HG03442 (cell line): ENCODE measurements around the gene KRT25.
"Not testable (repeated sequence)": the region's sequence is repeated elsewhere in the genome, so short reads cannot be mapped to it uniquely, and the experiment has no call there.

Experiments used
- ATAC-seq: cut with Tn5 transposase; IDR thresholded peaks from one replicate; pipeline ENCODE4 v1.9.1; 2021; ENCODE audit warnings: mild to moderate bottlenecking, moderate library complexity; ENCODE audit not compliant: unreplicated experiment

KRT25 gene

DNA sequence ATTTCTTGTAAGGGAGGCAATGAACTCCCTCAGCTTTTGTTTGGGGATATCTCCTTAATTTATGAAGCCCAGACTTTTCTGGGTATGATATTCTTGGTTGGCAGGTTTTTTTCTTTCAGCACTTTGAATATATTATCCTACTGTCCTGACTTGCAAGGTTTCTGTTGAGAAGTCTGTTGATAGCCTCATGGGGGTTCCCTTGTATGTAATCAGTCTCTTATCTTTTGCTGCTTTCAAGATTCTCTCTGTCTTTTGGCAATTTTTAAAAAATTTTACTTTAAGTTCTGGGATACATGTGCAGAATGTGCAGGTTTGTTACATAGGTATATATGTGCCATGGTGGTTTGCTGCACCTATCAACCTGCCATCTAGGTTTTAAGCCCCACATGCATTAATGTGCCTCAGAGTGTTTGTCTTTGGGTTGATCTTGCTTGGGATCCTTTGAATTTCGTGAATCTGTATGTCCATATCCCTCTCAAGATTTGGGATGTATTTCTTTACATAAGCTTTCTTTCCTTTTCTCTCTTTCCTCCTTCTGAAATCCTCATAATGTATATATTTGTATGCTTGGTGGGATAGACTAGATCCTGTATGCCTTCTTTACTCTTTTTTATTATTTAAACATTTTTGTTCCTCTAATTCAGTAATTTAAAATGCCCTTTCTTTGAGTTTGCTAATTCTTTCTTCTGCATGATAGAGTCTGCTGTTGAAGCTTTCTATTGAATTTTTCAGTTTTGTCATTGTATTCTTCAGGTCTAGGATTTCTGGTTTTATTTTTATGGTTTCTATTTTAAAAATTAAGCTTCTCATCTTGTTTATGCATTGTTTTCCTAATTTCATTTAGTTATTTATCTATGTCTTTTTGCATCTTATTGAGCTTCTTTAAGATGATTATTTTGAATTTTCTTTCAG, 5.2 kb upstream of the KRT25 start:
- ATAC-seq = no peak

DNA sequence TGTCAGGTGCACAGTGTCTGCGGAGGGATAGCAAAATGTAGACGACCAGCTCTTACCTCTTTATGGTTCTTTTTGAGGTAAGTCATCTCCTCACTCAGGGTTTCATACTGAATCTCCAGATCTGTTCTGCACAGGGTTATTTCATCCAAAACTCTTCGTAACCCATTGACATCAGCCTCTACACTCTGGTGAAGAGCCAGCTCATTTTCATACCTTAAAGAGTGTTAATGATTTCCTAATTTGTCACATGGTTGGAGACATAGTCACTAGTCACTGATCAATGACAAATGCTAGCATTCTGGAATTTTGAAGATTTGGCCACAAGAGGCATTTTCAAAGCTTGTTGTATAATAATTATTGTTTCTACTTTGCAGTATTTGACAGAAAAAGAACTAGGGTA, 1.3 kb downstream of the KRT25 start:
- no peak for ATAC-seq

DNA sequence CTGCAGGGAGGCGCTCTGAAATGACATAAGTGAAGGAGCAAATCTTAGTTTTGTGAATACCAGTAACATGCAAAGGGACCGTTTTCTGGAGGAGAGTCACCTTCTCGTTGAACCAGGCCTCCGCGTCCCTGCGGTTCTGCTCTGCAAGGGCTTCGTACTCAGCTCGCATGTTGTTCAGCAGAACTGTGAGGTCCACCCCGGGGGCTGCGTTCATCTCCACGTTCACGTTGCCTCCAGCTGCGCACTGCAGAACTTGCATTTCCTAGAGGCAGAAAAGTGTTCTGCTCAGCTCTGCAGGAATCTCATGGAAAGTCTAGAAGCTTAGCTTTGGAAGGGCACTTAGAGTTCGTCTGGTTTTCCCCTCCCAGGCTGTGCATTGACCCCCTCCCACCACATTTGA, 4.1 kb downstream of the KRT25 start:
- ATAC-seq = no peak

DNA sequence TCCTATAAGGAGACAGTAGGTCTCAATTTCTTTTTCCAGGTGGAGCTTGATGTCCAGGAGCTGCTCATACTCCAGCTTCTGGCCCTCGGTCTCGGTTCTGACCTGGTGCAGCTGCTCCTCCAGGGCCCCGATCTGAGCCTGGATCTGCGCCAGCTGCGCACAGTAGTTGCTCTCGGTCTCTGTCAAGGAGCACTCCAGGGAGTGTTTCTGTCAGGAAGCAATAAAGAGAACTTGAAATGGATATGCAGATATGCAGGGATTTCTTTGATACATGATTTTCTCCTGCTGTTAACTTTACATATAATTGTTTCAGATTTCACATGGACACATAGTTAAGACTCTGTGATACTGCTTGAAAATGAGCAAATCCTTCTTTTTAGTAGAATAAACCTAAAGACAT, 4.7 kb downstream of the KRT25 start:
- ATAC-seq = no peak

DNA sequence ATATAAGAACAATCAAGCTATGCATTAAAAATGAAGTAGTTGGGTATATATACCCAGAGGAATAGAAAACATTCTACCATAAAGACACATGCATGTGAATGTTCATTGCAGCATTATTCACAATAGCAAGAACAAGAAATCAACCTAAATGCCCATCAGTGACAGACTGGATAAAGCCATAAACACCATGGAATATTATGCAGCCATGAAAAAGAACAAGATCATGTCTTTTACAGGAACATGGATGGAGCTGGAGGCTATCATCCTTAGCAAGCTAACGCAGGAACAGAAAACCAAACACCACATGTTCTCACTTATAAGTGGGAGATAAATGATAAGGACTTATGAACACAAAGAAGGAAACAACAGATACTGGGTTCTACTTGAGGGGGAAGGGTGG, 6.5 kb downstream of the KRT25 start:
- ATAC-seq = not testable (repeated sequence)

DNA sequence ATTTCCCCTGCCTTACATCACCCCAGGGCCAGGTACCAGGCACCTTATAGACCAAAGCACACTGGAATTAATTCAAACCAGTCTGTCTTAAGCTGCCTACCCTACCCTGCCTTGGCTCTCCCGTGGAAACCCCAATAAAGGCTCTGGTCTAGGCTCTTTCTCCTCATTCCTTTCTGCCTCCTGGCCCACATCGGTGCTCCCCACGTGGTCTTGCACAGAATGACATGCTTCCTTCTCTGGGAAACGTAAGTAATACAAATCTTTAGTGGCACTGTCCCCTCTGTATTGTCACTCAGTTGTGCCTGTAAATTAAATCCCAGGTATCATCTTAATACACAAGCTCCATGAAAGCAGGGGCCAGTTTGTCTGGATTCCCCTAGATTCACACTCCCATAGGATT, 16.6 kb downstream of the KRT25 start:
- ATAC-seq = no peak

DNA sequence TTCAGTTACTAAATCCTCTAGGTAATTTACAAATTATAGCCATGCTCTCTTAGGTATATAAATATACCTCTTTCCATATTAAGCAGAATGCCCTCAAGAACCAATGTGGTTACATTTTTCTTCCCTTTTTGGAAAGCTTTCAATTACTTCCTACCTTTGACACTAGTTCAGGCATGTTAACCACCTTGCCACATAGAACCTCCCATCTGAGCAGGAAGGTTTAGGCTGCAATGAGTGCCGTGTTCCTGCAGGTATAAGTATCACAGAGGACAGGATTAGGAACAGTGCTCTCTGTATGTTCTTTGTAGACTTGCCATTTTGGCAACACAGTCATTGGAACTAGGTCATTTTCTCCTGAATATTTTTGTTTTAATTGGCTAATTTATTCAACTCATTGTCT, 20.1 kb downstream of the KRT25 start:
- ATAC-seq = no peak

DNA sequence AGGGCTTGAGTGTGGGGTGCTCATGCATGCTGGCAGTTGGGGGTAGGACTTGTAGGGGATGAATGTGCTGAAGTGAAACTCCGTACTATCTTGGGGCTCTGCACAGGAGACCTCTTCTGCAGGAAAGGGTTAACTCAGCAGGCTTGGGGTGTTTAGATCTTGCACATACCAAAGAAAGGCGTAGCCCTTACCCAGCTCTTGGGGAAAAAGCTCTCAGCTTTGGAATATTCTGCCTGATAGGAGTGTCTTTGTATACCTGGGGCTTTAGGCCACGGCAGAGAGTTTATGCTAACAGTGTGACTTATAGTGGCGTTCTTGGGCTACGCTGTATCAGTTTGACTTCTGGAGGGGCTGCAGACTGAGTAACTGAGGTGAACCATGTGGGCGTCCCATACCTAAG, 21.1 kb downstream of the KRT25 start:
- ATAC-seq = no peak

DNA sequence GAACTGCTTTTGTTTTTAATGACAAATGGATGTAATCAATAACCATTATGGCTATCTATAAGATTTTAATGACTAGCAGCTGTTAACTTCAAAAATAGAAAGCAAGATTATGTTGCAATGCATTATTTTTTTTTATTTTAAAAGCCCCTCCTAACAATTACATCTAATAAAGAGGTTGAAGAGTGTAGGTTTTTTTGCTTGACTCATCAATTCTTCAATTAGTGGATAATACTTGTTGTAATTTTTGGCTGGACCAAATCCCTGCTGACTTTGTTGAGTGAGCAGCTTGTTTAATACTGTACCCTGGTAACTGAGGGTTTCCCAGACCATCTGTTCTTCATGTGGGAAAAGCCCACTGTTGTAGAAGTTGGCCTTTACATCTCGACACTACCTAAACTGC, 24.2 kb downstream of the KRT25 start:
- no peak for ATAC-seq

DNA sequence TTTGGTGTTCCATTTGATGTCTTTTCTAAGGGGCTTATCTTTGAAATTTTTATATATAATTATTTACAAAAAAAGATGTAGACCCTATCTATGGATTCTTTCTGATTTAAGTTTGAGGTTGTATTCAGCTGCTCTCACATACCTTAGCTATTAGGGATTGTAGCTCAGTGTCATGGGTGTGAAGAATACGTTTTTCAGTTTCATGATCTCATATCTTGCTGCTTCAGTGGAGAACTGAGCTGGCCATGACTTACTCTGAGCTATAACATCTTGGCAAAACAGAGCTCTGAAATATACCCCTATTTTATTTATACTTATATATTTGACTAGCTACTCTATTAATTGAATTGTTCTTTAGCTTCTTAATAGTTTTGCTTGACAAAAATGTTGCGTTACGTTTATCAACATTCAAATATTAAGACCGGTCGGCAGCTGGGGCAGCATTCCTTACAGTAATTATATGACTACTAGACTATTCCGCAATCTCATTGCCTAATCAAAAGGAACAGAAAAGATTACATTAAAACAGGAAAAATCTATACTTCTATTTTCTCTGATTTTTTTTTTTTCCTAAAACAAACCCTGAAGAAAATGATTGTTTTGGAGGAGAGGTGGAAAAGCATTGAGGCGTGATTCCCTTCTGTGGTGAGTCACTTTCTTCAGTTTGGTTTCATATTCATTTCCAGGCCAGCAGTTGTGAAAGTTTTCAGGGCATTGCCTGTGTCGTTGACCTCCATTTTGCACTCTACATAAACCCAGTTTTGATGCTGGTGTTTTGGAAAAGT, 27.5 kb downstream of the KRT25 start:
- ATAC-seq = no peak

DNA sequence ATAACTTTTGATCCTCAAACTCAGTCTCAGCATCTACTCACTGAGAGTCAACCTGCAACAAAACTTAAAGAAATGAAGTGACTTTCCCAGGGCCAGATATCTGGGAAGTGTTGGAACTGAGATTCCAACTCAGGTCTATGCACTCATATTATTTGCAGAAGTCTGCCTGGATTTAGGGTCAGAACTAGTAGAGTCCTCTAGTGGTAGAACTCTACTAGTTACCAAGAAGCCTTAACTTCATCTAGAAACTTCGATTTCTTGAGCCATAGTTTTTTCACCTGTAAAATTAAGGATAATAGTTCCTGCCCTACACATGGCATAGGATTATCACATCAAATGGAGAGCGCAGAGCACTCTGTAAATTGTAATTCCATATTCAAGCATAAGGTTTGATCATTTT, 28.2 kb downstream of the KRT25 start:
- no peak for ATAC-seq

DNA sequence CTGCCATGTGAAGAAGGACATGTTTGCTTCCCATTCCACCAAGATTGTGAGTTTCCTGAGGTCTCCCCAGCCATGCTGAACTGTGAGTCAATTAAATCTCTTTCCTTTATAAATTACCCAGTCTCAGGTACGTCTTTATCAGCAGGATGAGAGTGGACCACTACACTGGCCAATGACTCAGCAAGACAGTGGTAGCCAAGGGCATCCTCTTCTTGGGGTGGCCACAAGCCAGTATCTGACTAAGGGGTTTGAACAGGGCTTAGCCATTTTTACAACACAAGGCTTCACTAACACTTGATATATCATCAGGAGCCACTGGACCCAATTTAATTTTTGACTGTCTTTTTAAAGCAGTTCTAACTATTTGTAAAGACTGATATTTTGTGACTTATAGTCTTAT, 30.5 kb downstream of the KRT25 start:
- ATAC-seq = no peak

DNA sequence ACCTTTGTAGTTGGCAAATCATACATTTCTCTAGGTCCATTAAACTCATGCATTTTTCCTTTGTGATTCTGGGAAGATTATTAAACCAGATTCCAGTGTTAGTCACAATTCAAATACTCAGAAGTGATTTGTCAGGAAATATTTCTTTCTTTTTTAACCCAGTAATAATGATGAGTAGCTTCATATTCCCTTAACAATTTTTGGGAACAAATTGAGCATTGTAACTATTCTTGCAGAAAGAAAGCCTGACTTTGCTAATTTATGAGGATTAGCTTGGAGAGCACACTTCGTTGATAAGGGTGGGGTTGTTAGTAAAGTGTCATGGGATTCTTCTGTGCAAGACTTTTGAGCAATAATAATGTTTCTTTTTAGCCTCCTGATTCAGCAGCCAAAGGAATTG, 32.9 kb downstream of the KRT25 start:
- ATAC-seq = no peak

DNA sequence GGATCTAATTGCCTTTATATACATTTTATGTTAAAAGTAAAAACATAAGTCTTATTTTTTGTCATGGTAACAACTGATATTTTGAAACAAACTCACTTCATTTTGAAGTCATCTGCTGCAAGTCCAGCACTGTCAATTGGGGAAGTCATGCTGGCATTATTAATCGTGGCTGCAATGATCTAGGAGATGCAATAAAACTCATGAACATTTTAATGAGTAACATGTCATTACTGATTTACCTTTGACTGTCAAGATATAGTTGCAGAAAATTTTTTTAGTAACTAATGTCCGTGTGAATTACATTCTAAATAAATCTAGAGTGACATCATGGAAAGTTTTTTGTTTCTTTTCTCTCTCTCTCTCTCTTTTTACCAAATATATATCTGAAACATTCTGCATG, 34.2 kb downstream of the KRT25 start:
- ATAC-seq = no peak

DNA sequence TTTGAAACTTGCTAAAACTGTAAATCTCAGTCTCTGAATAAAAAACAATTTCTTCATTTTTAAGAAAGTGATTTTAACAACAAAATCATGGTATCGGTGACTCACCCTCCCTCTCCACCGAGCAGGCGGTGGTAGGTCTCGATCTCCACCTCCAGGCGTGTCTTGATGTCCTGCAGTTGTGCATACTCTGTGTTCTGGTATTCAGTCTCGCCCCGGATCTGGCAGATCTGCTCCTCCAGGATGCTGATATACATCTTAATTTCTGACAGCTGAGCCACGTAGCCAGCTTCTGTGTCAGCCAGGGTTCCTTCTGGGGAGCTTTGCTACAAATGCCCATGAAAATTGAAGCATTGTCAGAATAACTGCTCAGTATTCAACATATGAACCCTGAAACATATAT, 36.2 kb downstream of the KRT25 start:
- ATAC-seq = no peak

DNA sequence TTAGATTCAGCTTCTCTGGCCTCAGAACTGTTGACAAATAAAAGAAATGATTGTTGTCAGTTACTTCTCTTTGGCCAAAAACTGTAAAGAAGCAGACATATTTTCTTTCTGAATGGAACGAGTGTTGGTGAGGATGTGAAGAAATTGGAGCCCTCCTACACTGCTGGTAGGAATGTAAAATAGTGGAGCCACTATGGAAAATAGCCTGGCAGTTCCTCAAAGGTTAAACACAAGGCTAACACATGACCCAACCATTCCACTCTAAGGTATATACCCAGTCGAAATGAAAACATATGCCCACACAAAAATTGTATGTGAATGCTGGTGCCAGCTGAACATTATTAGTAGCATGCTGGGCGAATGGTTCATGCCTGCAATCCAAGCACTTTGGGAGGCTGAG, 37.4 kb downstream of the KRT25 start:
- no peak for ATAC-seq

DNA sequence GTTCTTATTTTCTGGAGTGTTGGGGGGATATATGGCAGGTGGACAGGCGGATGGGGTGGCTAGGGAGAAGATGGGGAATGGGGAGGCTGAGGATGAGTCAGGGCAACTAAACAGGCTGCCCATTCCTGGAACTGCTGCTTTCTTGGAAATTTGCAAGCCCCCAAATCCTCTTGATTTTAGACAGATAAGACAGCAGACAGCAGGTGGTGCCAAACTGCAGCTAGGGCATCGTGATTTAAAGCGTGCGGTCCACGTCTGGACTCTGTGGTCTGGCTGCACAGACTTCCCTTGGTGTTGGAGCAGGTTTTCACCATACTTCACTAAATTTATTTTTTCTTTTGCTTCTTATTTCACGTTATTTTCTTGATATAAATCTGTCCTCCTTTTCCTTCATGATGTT, 40.7 kb downstream of the KRT25 start:
- ATAC-seq = no peak

DNA sequence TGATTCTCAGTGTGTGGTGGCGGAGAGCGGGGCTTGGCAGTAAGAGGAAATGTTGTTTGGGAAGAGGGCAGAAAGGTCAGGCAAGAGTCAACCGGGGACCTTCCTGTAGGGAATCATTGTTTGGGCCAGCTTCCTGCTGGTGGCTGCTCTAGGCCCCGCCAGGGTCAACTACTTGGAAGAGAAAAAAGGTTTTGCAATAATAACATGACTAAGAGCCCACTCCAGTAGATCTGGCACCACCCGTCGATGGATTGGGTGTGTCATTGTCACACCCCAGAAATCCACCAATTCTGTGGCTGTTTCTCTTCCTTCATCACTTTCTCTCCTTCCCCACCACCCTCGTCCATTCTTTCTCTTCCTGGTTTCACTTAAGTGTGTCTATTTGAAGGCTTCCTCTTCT, 47.4 kb downstream of the KRT25 start:
- ATAC-seq = no peak

DNA sequence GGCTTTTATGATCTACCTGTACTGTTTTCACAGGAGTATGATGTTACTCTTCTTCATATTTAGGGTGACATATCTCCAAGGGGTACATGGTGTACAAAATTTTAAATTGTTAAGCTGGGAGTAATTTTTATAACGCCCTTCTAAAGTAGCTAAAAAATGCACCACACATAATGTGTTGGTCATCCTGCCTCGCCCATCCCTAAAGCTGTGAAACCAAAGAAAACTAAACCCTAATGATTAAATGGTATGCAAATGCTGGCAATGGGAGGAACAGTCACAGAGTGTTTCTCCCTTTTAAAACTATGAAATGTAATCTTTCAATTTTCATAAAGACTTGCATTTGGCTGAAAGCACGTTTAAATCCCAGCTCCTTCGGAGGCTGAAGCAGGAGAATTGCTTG, 49.5 kb downstream of the KRT25 start:
- ATAC-seq = no peak

DNA sequence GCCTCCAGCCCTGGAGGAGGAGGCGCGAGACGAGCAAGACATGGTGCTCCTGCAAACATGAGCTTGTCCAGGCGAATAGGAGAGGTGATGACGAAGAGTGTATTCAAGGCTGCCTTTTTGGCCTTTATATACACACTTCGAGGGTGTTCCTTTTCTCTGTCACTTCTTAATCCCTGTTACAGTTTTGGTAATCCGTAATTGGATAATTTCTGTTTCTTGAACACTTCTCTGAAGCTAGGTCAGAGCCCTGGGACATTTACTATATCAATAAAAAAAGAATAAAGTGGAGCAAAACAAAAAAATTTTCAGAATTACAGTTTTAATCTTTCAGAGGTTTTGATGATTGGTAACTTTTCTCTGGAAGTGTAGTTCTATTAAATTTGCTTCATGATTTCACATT, 51.5 kb downstream of the KRT25 start, which contains the start of gene KRT24:
Gene KRT24, minus strand, starts transcription at position 101 of the 400 bp plus-strand sequence. Its CDS starts 59 bp downstream, at position 42.
- no peak for ATAC-seq

DNA sequence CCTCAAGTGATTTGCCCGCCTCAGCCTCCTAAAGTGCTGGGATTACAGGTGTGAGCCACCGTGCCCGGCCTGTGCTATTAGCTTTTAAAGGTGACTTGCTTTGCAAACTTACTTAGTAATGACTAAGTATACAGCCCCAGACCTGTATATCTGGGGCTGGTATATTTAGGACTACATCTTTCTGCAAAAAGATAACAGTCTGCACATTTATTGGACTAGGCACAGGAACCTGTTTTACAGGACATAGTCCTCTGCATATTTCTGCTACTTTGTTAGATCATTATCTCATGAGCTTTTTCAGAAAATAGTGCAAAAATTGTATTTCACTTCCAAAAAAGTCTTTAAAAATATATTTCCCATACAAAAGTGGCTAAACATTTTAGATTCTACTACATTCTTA, 52.9 kb downstream of the KRT25 start:
- no peak for ATAC-seq

DNA sequence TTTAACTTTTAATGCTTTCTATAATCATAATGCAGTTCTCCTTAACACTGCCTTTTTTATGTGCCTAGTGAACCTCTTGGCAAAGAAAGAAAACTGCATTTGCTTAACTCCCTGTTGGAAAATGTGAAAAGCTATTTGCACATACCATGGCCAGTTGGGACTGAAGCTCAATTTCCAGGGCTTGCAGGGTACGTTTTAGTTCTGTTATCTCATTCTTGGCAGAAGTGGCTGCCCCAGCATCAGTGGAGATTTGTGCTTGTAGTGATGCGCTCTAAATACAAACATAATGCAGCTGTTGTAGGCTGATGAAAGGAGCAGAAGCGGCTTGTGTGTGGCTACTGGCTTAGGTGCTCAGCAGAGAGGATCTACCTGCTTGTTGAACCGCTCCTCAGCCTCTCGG, 55.3 kb downstream of the KRT25 start:
- no peak for ATAC-seq
